ENCODE measurements around the gene EXOC4. TPM values are rescaled to one million over a fixed set of nuclear protein-coding genes. Genes with fewer than 3 reads are reported as not detected.

The EXOC4 gene
- total RNA-seq, 1 donor from 2014 or later = 41.3 TPM

DNA sequence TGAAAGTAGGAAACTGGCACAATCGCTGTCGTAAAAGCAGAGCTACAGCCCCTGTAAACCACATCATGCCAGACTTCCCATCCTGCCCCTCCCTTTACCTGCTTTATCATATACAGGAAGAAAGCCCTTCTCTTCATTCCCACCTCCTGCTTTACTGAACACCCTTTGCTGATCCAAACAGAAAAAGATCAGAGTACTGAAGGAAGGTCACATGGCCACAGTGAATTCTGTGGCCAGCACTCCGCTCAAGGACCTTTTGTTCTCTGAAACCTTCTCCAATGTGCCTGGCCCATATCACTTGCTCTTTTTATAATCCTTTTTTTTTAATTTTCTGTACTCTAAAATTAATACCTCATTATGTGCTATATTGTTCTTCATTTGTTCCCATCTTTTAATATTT lies 765.4 kb downstream of the EXOC4 start:
- TF ChIP-seq, protein P1, sequence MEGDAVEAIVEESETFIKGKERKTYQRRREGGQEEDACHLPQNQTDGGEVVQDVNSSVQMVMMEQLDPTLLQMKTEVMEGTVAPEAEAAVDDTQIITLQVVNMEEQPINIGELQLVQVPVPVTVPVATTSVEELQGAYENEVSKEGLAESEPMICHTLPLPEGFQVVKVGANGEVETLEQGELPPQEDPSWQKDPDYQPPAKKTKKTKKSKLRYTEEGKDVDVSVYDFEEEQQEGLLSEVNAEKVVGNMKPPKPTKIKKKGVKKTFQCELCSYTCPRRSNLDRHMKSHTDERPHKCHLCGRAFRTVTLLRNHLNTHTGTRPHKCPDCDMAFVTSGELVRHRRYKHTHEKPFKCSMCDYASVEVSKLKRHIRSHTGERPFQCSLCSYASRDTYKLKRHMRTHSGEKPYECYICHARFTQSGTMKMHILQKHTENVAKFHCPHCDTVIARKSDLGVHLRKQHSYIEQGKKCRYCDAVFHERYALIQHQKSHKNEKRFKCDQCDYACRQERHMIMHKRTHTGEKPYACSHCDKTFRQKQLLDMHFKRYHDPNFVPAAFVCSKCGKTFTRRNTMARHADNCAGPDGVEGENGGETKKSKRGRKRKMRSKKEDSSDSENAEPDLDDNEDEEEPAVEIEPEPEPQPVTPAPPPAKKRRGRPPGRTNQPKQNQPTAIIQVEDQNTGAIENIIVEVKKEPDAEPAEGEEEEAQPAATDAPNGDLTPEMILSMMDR (conservative IDR thresholded peaks at IDR 0.05; ENCODE audit: low read depth, low read length) = no peak
- H3K4me3 ChIP-seq (ENCODE audit: low read depth, low read length) = no peak overlapping the region

DNA sequence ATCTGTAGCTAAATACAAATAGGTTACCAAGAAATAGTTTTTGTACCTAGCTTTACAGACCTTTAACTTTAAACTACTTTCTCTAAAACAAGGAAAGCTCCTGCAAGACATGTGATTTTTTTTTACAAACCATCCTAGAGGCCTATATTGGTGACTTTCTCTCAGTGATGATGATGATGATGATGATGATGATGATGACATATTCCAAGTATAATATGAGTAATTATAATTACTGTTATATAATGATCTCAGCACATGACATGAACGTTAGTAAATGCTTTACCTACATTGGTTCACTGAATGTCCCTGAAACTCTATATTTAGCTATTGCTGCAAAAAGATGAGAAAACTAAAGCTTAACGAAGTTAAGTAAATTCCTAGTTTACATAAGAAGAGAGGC lies 766.4 kb downstream of the EXOC4 start:
- TF ChIP-seq, protein P1 (conservative IDR thresholded peaks at IDR 0.05; ENCODE audit: low read depth, low read length) = no peak
- DNase-seq (ENCODE audit: low read depth) = no peak
- H3K4me3 ChIP-seq (ENCODE audit: low read depth, low read length) = no peak overlapping the region

More for the DNA sequence above, 765.4 kb downstream of the EXOC4 start:
- DNase-seq (ENCODE audit: low read depth) = no peak

DNA sequence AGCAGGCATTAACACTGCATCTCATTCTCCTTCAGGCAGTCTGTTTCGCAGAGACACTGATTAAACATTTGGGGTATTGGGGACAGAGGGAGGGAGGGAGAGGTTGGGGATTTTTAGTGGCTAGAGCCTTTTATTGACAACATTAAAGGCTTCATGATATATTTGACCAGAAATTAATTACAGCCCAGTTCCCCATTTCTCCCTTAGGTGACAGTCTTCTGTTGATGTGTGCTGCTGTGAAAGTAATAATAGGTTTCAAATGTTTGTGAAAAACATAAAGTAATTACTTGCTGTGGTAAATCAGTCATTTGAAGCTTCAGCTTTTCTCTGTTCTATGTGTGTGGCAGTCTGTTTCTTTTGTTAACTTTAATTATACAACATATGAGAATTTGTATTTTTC lies 769.0 kb downstream of the EXOC4 start:
- H3K4me3 ChIP-seq (ENCODE audit: low read depth, low read length) = no peak overlapping the region
- DNase-seq (ENCODE audit: low read depth) = no peak
- TF ChIP-seq, protein P1 (conservative IDR thresholded peaks at IDR 0.05; ENCODE audit: low read depth, low read length) = no peak

DNA sequence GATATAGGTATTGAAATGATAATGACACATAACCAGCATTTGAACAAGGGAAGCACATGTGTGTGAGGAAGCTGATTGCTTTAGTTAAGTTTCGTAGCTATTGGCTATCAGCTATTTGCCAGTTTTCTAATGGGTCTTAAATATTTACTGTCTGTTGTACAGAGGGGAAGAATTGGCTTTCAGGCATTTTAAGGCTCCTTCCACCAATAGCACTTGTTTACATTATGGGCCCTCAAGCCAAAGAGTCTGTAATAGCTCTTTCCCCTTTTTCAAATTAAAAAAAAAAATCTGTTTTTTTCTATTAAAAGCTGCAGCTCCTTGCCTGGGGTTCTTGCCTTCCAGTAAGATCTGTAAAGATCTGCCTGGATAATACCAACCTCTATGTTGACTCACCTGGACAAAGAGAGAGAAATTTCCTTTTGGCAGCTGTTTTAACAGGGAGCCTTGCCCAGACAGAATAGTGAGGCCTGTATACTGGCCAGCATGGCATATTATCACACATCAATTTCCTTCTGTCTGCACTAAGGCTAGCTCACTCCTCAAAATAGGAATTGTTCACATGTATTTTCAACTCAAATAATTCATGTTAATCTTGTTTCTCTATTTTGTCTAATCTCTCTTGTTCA lies 769.5 kb downstream of the EXOC4 start:
- TF ChIP-seq, protein P1 (conservative IDR thresholded peaks at IDR 0.05; ENCODE audit: low read depth, low read length) = no peak
- H3K4me3 ChIP-seq (ENCODE audit: low read depth, low read length) = no peak overlapping the region
- DNase-seq (ENCODE audit: low read depth) = no peak

GRCh38 chr7:134024739-134025138 lies 771.9 kb downstream of the EXOC4 start:
- TF ChIP-seq, protein P1 (conservative IDR thresholded peaks at IDR 0.05; ENCODE audit: low read depth, low read length) = no peak
- no peak for DNase-seq (ENCODE audit: low read depth)
- no peak overlapping the region for H3K4me3 ChIP-seq (ENCODE audit: low read depth, low read length)

GRCh38 chr7:134028853-134029252 lies 776.0 kb downstream of the EXOC4 start:
- TF ChIP-seq, protein P1 (conservative IDR thresholded peaks at IDR 0.05; ENCODE audit: low read depth, low read length) = no peak
- DNase-seq (ENCODE audit: low read depth) = no peak
- no peak overlapping the region for H3K4me3 ChIP-seq (ENCODE audit: low read depth, low read length)

GRCh38 chr7:134029743-134030142 lies 776.9 kb downstream of the EXOC4 start:
- TF ChIP-seq, protein P1 (conservative IDR thresholded peaks at IDR 0.05; ENCODE audit: low read depth, low read length) = no peak
- no peak for DNase-seq (ENCODE audit: low read depth)
- no peak overlapping the region for H3K4me3 ChIP-seq (ENCODE audit: low read depth, low read length)
